Fibroblast of lung (primary cell): ENCODE measurements around the gene PLXNA1. TPM values are rescaled to one million over a fixed set of nuclear protein-coding genes. Genes with fewer than 3 reads are reported as not detected.

Source experiments
- DNase-seq, 2 donors: peaks; one replicate each; pipeline versions ENCODE4 v3.0.0 to v3.0.0-alpha.2; 2010; ENCODE audit warnings: low read depth in 2 of 2
- H2AFZ ChIP-seq: 2 replicates; pipeline ENCODE4 v1.5.1; 2012; ENCODE audit warnings: low read length, control low read depth, inconsistent platforms
- H3K27ac ChIP-seq: 2 replicates; pipeline ENCODE4 v1.5.1; 2011; ENCODE audit warnings: low read length, control low read depth; ENCODE audit not compliant: insufficient read depth
- H3K27me3 ChIP-seq: 2 replicates; pipeline ENCODE4 v1.5.1; 2011; ENCODE audit warnings: mild to moderate bottlenecking, low read length; ENCODE audit not compliant: control insufficient read depth, insufficient read depth
- H3K36me3 ChIP-seq: 2 replicates; pipeline ENCODE4 v1.5.1; 2011; ENCODE audit warnings: low read length; ENCODE audit not compliant: control insufficient read depth, insufficient read depth
- H3K4me1 ChIP-seq: 2 replicates; pipeline ENCODE4 v1.5.1; 2011; ENCODE audit warnings: low read length; ENCODE audit not compliant: control insufficient read depth, insufficient read depth; ENCODE audit errors: extremely low read depth
- H3K4me2 ChIP-seq: 2 replicates; pipeline ENCODE4 v1.5.1; 2011; ENCODE audit warnings: low read length, control low read depth; ENCODE audit not compliant: insufficient read depth; ENCODE audit errors: extremely low read depth
- H3K4me3 ChIP-seq, 4 experiments: fragments of 200-600 bp in 1 of 4; sonication (generic) in 1 of 4; replicated peaks in 1 of 4; 2 replicates each; pipeline ENCODE4 v1.5.1; 2011 to 2016; ENCODE audit warnings: low read length in 4 of 4, low read depth in 3 of 4, mild to moderate bottlenecking in 3 of 4, control low read depth in 2 of 4, inconsistent platforms in 1 of 4, mixed read lengths in 1 of 4; ENCODE audit not compliant: insufficient read depth in 1 of 4; ENCODE audit errors: control extremely low read depth in 1 of 4
- H3K79me2 ChIP-seq: 2 replicates; pipeline ENCODE4 v1.5.1; 2012; ENCODE audit warnings: mild to moderate bottlenecking, low read length, inconsistent platforms; ENCODE audit not compliant: control insufficient read depth, insufficient read depth
- H3K9ac ChIP-seq: 2 replicates; pipeline ENCODE4 v1.5.1; 2011; ENCODE audit warnings: mild to moderate bottlenecking, low read length, control low read depth; ENCODE audit not compliant: insufficient read depth
- H3K9me3 ChIP-seq: 2 replicates; pipeline ENCODE4 v1.5.1; 2012; ENCODE audit warnings: low read depth, low read length; ENCODE audit not compliant: control insufficient read depth, insufficient read depth
- H4K20me1 ChIP-seq: 2 replicates; pipeline ENCODE4 v1.5.1; 2011; ENCODE audit warnings: low read length; ENCODE audit not compliant: control insufficient read depth, insufficient read depth; ENCODE audit errors: extremely low read depth
- EZH2 ChIP-seq: IDR thresholded peaks from 2 replicates; pipeline ENCODE4 v1.5.1; 2012; ENCODE audit warnings: low read length, control low read depth, mild to moderate bottlenecking; ENCODE audit errors: missing control alignments
- polyA plus RNA-seq, 2 donors: library from polyadenylated mRNA; depleted of rRNA in 1 of 2; stranded (reverse) in 1 of 2; unstranded in 1 of 2; fragments of >200 nt; gene quantifications; 2 replicates each; pipeline ENCODE4 v1.2.1, GENCODE V29; 2011 to 2012; ENCODE audit warnings: missing spikeins in 1 of 2
- total RNA-seq: library from RNA; depleted of rRNA; stranded (reverse); fragments of >200 nt; gene quantifications from 2 replicates; pipeline ENCODE4 v1.2.1, GENCODE V29; 2014
- TF ChIP-seq, protein P1 (sequence below), 2 donors: IDR thresholded peaks in 1 of 2; conservative IDR thresholded peaks in 1 of 2; 1 replicate in 1 of 2; 2 replicates in 1 of 2; pipeline ENCODE4 v1.5.1; 2011 to 2012; ENCODE audit warnings: low read length in 2 of 2, control low read depth in 1 of 2, inconsistent platforms in 1 of 2, low read depth in 1 of 2, mild to moderate bottlenecking in 1 of 2

The PLXNA1 gene
- total and polyA plus RNA-seq, 2 donors (not counting 1 experiment from before 2014, with no cell fraction given): 21.1 to 48.6 TPM

DNA sequence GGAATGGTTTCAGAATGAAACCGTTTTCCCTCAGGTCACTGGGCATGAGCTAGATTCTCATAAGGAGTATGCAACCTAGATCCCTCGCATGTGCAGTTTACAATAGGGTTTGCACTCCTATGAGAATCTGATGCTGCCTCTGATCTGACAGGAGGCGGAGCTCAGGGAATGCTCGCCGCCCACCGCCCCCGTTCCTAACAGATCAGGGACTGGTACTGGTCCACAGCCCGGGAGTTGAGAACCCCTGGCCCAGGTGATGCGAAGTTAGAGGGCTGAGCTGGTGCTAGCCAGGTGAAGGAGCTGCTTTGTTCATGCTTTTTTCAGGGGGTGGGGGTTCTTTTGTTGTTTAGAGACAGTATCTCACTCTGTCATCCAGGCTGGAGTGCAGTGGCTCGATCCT is 15.5 kb upstream of the PLXNA1 start:
- no peak overlapping the region for H2AFZ ChIP-seq

DNA sequence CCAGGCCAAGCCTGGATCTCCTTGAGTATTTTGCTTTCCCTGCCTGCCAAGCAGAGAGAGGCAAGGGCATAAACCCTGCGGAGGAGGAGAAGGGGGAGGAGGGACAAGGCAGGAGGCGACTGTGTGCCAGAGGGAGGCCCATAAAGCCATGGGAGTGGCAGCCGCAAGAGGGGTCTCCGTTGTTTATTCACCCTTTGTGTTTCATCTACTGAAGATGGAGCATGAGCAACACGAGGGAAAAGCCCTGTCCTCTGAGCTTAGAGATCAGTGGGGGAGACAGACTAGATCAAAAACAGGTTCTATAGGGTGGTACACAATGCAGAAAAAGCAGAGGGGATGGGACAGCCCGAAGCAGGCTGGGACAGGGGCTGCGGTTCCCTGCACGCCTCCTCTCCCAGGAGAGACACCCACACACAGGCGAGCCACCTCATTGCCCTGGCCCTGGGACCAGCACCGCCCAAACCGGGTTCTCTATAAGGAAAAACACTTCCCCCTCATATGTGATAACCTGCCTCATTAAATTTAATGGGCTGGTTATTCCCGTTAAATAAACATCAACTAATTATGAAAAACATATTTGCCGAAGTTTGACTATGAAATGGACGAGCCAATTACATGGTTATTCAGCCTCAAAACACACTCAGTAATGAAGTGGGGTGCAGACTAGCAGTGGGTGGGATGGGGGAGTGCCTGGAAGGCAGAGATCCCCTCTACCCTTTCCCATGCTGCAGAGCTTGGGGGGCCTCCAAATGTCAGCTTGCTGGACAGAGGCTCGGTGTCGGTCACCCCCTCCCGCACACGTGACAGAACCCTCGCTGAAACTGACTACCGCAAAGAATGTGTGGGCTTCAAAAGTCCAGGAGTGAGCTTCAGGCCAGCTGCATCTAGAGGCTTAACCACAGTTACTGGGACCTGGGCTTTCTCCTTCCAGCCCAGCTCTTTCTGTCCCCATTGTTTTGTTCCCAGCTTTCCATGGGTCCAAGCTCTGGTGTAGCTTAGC is 14.2 kb upstream of the PLXNA1 start:
- Histone ChIP-seq H3K27me3 (no peaks in the 10 kb centered on the region), H2AFZ (no peak overlapping the region), H3K36me3 (no peaks in the 10 kb centered on the region), H3K4me3 (no peak overlapping the region), H3K27ac (no peak overlapping the region), H3K79me2 (no peaks in the 10 kb centered on the region), H4K20me1 (no peaks in the 10 kb centered on the region), H3K9ac (no peak overlapping the region), H3K4me2 (no peak overlapping the region), H3K9me3 (no peaks in the 10 kb centered on the region), H3K4me1 (peaks cover 3% of the 10 kb centered on the region)
- no peak for TF ChIP-seq EZH2
- TF ChIP-seq, protein P1, sequence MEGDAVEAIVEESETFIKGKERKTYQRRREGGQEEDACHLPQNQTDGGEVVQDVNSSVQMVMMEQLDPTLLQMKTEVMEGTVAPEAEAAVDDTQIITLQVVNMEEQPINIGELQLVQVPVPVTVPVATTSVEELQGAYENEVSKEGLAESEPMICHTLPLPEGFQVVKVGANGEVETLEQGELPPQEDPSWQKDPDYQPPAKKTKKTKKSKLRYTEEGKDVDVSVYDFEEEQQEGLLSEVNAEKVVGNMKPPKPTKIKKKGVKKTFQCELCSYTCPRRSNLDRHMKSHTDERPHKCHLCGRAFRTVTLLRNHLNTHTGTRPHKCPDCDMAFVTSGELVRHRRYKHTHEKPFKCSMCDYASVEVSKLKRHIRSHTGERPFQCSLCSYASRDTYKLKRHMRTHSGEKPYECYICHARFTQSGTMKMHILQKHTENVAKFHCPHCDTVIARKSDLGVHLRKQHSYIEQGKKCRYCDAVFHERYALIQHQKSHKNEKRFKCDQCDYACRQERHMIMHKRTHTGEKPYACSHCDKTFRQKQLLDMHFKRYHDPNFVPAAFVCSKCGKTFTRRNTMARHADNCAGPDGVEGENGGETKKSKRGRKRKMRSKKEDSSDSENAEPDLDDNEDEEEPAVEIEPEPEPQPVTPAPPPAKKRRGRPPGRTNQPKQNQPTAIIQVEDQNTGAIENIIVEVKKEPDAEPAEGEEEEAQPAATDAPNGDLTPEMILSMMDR (conservative IDR thresholded peaks at IDR 0.05 in 1 of 2, IDR thresholded peaks at IDR 0.05 in 1 of 2; ENCODE audit: low read depth in 1 of 2, low read length in 2 of 2): no peak
- no peak for DNase-seq

More for the DNA sequence above, 15.5 kb upstream of the PLXNA1 start:
- DNase-seq: no peak
- no peaks in the 10 kb centered on the region for H3K79me2 ChIP-seq
- H3K9me3 ChIP-seq: no peaks in the 10 kb centered on the region
- H3K36me3 ChIP-seq: no peaks in the 10 kb centered on the region
- no peak overlapping the region for H3K9ac ChIP-seq
- no peak overlapping the region for H3K27ac ChIP-seq
- TF ChIP-seq EZH2: no peak
- TF ChIP-seq, protein P1 (conservative IDR thresholded peaks at IDR 0.05 in 1 of 2, IDR thresholded peaks at IDR 0.05 in 1 of 2; ENCODE audit: low read depth in 1 of 2, low read length in 2 of 2): no peak
- H3K4me3 ChIP-seq: no peak overlapping the region
- H3K4me2 ChIP-seq: no peak overlapping the region
- peaks cover 3% of the 10 kb centered on the region for H3K4me1 ChIP-seq
- no peaks in the 10 kb centered on the region for H4K20me1 ChIP-seq
- H3K27me3 ChIP-seq: no peaks in the 10 kb centered on the region

DNA sequence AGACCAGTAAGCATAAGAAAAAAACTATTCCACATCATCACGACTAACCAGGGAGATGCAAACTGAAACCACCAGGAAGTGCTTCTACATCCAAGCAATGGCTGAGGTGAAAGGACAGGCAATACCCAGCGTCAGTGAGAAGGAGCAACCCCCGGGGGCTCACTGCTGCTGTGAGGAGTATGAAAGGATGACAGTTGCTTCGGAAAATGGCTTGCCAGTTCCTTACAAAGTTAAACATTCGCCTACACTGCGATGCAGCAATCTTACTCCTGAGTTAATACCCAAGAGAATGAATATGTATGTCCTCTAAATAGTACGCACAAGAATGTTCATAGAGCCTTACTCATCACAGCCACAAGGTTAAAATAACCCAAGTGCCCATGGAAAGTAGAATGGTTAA is 13.3 kb upstream of the PLXNA1 start:
- Histone ChIP-seq H3K27me3 (no peaks in the 10 kb centered on the region), H3K36me3 (no peaks in the 10 kb centered on the region), H3K9ac (no peak overlapping the region), H3K4me3 (no peak overlapping the region), H4K20me1 (no peaks in the 10 kb centered on the region), H3K4me1 (peaks cover 3% of the 10 kb centered on the region), H3K27ac (no peak overlapping the region), H3K4me2 (no peak overlapping the region), H2AFZ (peak overlapping the region; percentile 17), H3K9me3 (no peaks in the 10 kb centered on the region), H3K79me2 (no peaks in the 10 kb centered on the region)
- TF ChIP-seq, protein P1 (conservative IDR thresholded peaks at IDR 0.05 in 1 of 2, IDR thresholded peaks at IDR 0.05 in 1 of 2; ENCODE audit: low read depth in 1 of 2, low read length in 2 of 2): no peak
- no peak for TF ChIP-seq EZH2
- peak; percentile 43 to 49 for DNase-seq
